ENCODE data around the gene KCNK1. TPM values are rescaled to one million over a fixed set of nuclear protein-coding genes. Genes with fewer than 3 reads are reported as not detected.
A peak's percentile ranks its signal among the peaks of the same experiment; 100 is the strongest.

The KCNK1 gene
- total RNA-seq, 1 donor from 2014 or later: 5.6 TPM

- peaks cover 10% of the 10 kb centered on the region for H3K4me1 Mint-ChIP-seq (ENCODE audit: unreplicated experiment)
- H3K27ac Mint-ChIP-seq (ENCODE audit: unreplicated experiment): peak overlapping the region; percentile 7
- DNase-seq (ENCODE audit: low spot score): no peak
- TF ChIP-seq, protein P1, sequence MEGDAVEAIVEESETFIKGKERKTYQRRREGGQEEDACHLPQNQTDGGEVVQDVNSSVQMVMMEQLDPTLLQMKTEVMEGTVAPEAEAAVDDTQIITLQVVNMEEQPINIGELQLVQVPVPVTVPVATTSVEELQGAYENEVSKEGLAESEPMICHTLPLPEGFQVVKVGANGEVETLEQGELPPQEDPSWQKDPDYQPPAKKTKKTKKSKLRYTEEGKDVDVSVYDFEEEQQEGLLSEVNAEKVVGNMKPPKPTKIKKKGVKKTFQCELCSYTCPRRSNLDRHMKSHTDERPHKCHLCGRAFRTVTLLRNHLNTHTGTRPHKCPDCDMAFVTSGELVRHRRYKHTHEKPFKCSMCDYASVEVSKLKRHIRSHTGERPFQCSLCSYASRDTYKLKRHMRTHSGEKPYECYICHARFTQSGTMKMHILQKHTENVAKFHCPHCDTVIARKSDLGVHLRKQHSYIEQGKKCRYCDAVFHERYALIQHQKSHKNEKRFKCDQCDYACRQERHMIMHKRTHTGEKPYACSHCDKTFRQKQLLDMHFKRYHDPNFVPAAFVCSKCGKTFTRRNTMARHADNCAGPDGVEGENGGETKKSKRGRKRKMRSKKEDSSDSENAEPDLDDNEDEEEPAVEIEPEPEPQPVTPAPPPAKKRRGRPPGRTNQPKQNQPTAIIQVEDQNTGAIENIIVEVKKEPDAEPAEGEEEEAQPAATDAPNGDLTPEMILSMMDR (IDR thresholded peaks at IDR 0.05; ENCODE audit: unreplicated experiment): no peak
- H3K4me3 Mint-ChIP-seq (ENCODE audit: unreplicated experiment): no peak overlapping the region
- peaks cover 2% of the 10 kb centered on the region for H3K27me3 Mint-ChIP-seq (ENCODE audit: unreplicated experiment)
- peaks cover 9% of the 10 kb centered on the region for H3K36me3 Mint-ChIP-seq (ENCODE audit: low read depth, unreplicated experiment)
- H3K9me3 Mint-ChIP-seq (ENCODE audit: unreplicated experiment): no peaks in the 10 kb centered on the region
These were observed 22.0 kb downstream of the KCNK1 start for GRCh38 chr1:233635765-233636502.

DNA sequence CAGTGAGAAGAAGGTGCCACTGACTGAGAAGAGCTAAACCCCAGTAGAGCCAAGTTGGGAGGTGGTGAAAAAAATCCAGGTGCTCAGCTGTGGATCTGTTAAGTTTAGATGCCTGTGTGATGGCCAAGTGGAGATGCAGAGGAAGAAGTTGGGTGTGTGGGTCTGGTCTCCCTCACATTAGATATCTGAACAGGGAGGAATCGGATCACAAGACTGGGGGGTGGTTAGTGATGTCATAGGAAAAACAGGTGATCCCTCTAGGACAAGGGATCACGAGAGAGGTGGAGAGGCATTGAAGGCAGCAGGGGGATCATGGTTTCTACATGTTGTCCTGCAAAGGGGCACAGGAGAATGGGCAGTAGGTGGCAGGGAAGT is 22.6 kb downstream of the KCNK1 start:
- TF ChIP-seq, protein P1 (IDR thresholded peaks at IDR 0.05; ENCODE audit: unreplicated experiment): no peak
- no peak overlapping the region for H3K27ac Mint-ChIP-seq (ENCODE audit: unreplicated experiment)
- H3K27me3 Mint-ChIP-seq (ENCODE audit: unreplicated experiment): peaks cover 2% of the 10 kb centered on the region
- no peak for DNase-seq (ENCODE audit: low spot score)
- H3K4me3 Mint-ChIP-seq (ENCODE audit: unreplicated experiment): peak overlapping the region; percentile 12
- peaks cover 14% of the 10 kb centered on the region for H3K4me1 Mint-ChIP-seq (ENCODE audit: unreplicated experiment)
- peaks cover 9% of the 10 kb centered on the region for H3K36me3 Mint-ChIP-seq (ENCODE audit: low read depth, unreplicated experiment)
- no peaks in the 10 kb centered on the region for H3K9me3 Mint-ChIP-seq (ENCODE audit: unreplicated experiment)

DNA sequence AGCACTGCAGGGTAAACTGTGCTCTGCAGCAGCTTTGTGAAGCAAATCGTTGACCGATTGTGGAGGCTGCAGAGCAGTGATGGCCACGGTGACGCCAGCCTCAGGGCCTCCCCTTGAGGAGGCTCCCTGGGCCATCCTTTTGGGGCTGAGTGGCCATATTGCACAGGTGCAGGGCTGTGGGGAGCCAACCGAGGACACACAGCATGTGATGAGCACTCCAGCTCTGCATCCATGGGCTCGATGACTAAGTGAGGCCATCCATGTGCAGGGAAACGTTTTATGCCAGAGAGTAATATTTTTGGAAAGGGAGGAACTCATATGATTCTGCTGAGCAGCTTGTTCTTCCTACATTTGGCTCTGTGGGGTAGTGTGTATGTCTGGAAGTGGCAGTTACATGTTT is 24.6 kb downstream of the KCNK1 start:
- peaks cover 28% of the 10 kb centered on the region for H3K4me1 Mint-ChIP-seq (ENCODE audit: unreplicated experiment)
- DNase-seq (ENCODE audit: low spot score): no peak
- TF ChIP-seq, protein P1 (IDR thresholded peaks at IDR 0.05; ENCODE audit: unreplicated experiment): no peak
- H3K4me3 Mint-ChIP-seq (ENCODE audit: unreplicated experiment): no peak overlapping the region
- peaks cover 9% of the 10 kb centered on the region for H3K36me3 Mint-ChIP-seq (ENCODE audit: low read depth, unreplicated experiment)
- no peaks in the 10 kb centered on the region for H3K9me3 Mint-ChIP-seq (ENCODE audit: unreplicated experiment)
- no peak overlapping the region for H3K27ac Mint-ChIP-seq (ENCODE audit: unreplicated experiment)
- peaks cover 2% of the 10 kb centered on the region for H3K27me3 Mint-ChIP-seq (ENCODE audit: unreplicated experiment)

DNA sequence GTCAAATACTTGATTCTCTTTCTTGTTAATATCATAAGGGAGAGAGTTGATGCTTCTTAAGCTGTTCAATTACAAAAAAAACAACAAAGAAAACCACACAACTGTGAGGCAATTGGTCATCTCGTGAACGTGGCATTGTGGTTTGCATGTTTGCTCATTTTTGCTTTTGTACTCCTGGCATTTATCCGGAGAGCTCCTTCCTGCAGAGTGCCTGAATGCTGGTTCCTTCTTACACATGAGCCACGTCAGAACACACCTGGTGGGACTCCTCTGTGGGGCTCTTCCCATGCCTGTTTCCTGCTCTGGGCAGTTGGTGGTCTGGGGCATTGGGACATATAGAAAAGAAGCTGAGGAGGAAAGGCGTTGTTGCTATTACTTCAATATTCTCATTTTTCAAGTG is 25.7 kb downstream of the KCNK1 start:
- Mint-ChIP-seq H3K36me3 (ENCODE audit: low read depth, unreplicated experiment) (peaks cover 13% of the 10 kb centered on the region), H3K27ac (ENCODE audit: unreplicated experiment) (no peak overlapping the region), H3K4me1 (ENCODE audit: unreplicated experiment) (peaks cover 28% of the 10 kb centered on the region), H3K27me3 (ENCODE audit: unreplicated experiment) (peaks cover 2% of the 10 kb centered on the region), H3K9me3 (ENCODE audit: unreplicated experiment) (no peaks in the 10 kb centered on the region), H3K4me3 (ENCODE audit: unreplicated experiment) (no peak overlapping the region)
- TF ChIP-seq, protein P1 (IDR thresholded peaks at IDR 0.05; ENCODE audit: unreplicated experiment): no peak
- no peak for DNase-seq (ENCODE audit: low spot score)

- H3K9me3 Mint-ChIP-seq (ENCODE audit: unreplicated experiment): no peaks in the 10 kb centered on the region
- peaks cover 28% of the 10 kb centered on the region for H3K4me1 Mint-ChIP-seq (ENCODE audit: unreplicated experiment)
- TF ChIP-seq, protein P1 (IDR thresholded peaks at IDR 0.05; ENCODE audit: unreplicated experiment): no peak
- no peak overlapping the region for H3K27ac Mint-ChIP-seq (ENCODE audit: unreplicated experiment)
- H3K36me3 Mint-ChIP-seq (ENCODE audit: low read depth, unreplicated experiment): peaks cover 13% of the 10 kb centered on the region
- H3K27me3 Mint-ChIP-seq (ENCODE audit: unreplicated experiment): peaks cover 2% of the 10 kb centered on the region
- H3K4me3 Mint-ChIP-seq (ENCODE audit: unreplicated experiment): no peak overlapping the region
- no peak for DNase-seq (ENCODE audit: low spot score)
These were observed 26.3 kb downstream of the KCNK1 start for GRCh38 chr1:233640179-233640578.
